DOHH2 (cell line): ENCODE data around the gene SLC5A6.

Source experiments
- H3F3A ChIP-seq: fragments of 200-600 bp; sonication (generic), shearing (Covaris generic); 2 replicates; pipeline ENCODE4 v1.6.0; 2016; ENCODE audit warnings: antibody characterized with exemption, mild to moderate bottlenecking; ENCODE audit not compliant: control insufficient read depth, insufficient read depth
- H3K27ac ChIP-seq: fragments of 200-600 bp; sonication (generic); 2 replicates; pipeline ENCODE4 v1.5.1; 2014; ENCODE audit warnings: low read depth, mild to moderate bottlenecking, low read length, moderate library complexity
- H3K27me3 ChIP-seq: fragments of 200-600 bp; sonication (generic); 2 replicates; pipeline ENCODE4 v1.6.1; 2014; ENCODE audit warnings: mild to moderate bottlenecking, low read length, mixed read lengths; ENCODE audit not compliant: control insufficient read depth
- H3K36me3 ChIP-seq: fragments of 200-600 bp; sonication (generic); 2 replicates; pipeline ENCODE4 v1.6.1; 2014; ENCODE audit warnings: mild to moderate bottlenecking, low read length, moderate library complexity, mixed read lengths; ENCODE audit not compliant: control insufficient read depth
- H3K4me1 ChIP-seq: fragments of 200-600 bp; sonication (generic); 2 replicates; pipeline ENCODE4 v1.6.1; 2014; ENCODE audit warnings: mild to moderate bottlenecking, low read length, mixed read lengths; ENCODE audit not compliant: control insufficient read depth
- H3K4me2 ChIP-seq: fragments of 200-600 bp; sonication (generic); 2 replicates; pipeline ENCODE4 v1.6.0; 2014; ENCODE audit warnings: mild to moderate bottlenecking, low read length, moderate library complexity
- H3K4me3 ChIP-seq: fragments of 200-600 bp; sonication (generic); 2 replicates; pipeline ENCODE4 v1.5.1; 2014; ENCODE audit warnings: mild to moderate bottlenecking, low read length, mixed read lengths
- H3K79me2 ChIP-seq: fragments of 200-600 bp; sonication (generic); 2 replicates; pipeline ENCODE4 v1.6.1; 2014; ENCODE audit warnings: mild to moderate bottlenecking, low read length, mixed read lengths; ENCODE audit not compliant: control insufficient read depth
- H3K9me2 ChIP-seq: fragments of 200-600 bp; sonication (generic); replicated peaks from 2 replicates; pipeline ENCODE4 v1.6.1; 2014; ENCODE audit warnings: mild to moderate bottlenecking, low read length, mixed read lengths; ENCODE audit not compliant: control insufficient read depth
- H3K9me3 ChIP-seq: fragments of 200-600 bp; sonication (generic); 2 replicates; pipeline ENCODE4 v1.6.1; 2014; ENCODE audit warnings: antibody characterized with exemption, low read length, mixed read lengths; ENCODE audit not compliant: control insufficient read depth, insufficient read depth
- H4K20me1 ChIP-seq: fragments of 200-600 bp; sonication (generic); 2 replicates; pipeline ENCODE4 v1.6.0; 2014; ENCODE audit warnings: low read depth, mild to moderate bottlenecking, antibody characterized with exemption, low read length, moderate library complexity; ENCODE audit not compliant: control insufficient read depth, insufficient read depth
- CTCF ChIP-seq: fragments of 200-600 bp; sonication (generic); IDR thresholded peaks from one replicate; pipeline ENCODE4 v1.5.1; 2014; ENCODE audit warnings: antibody characterized with exemption, mild to moderate bottlenecking, low read depth, low read length; ENCODE audit not compliant: poor library complexity, severe bottlenecking
- EZH2phosphoT487 ChIP-seq: fragments of 200-600 bp; sonication (generic); IDR thresholded peaks from 2 replicates; pipeline ENCODE4 v1.6.1; 2017; ENCODE audit warnings: borderline replicate concordance, mild to moderate bottlenecking, antibody characterized with exemption, low read length, moderate library complexity, mixed read lengths

The SLC5A6 gene

DNA sequence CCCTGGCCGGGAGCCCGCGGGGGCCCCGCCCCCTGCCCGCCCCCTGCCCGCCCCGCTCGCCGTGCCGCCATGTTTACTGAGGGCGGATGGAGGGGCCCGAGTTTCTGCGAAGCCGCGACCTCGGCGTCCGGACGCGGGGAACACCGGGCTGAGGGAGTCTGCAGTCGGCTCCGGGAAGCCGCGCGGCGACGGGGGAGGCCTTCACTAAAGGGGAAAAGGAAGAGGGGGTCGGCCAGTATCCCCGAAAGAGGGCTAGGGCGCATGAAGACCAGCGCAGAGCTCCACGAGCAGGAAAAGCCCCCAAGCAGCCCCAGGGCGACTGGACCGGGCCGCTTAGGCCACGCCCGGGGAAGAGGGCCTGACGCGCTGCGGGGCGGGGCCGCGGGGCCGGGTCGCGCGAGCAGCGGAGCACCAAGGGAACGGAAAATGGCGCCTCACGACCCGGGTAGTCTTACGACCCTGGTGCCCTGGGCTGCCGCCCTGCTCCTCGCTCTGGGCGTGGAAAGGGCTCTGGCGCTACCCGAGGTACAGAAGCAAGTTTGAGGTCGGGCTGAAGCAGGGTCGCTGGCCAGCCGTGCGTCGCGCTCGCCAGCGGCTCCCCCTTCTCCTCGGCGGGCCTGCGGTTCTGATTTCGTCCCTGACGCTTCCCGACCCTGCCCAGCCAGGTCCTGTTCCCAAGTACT, at the start of gene SLC5A6, which contains the start of gene ATRAID:
TSS of gene SLC5A6 (minus strand) at position 326 of the 683 bp plus-strand sequence. CDS start 4,618 bp downstream, outside the sequence.
TSS of gene ATRAID (plus strand) at position 99 of the 683 bp plus-strand sequence. CDS start at position 427, 328 bp downstream.
- Histone ChIP-seq H3F3A (peaks cover 13% of the 10 kb centered on the region), H3K4me2 (peak within 1 kb of the TSS; percentile 75), H3K79me2 (peaks cover 44% of the 10 kb centered on the region), H3K27ac (peak within 1 kb of the TSS; percentile 79), H3K4me1 (peaks cover 44% of the 10 kb centered on the region), H3K4me3 (peak within 1 kb of the TSS; percentile 79), H3K36me3 (peaks cover 77% of the 10 kb centered on the region), H3K9me2 (no peaks in the 10 kb centered on the region), H4K20me1 (no peaks in the 10 kb centered on the region), H3K9me3 (no peaks in the 10 kb centered on the region), H3K27me3 (no peaks in the 10 kb centered on the region)
- no peak for TF ChIP-seq EZH2phosphoT487
- TF ChIP-seq CTCF, result no peak

DNA sequence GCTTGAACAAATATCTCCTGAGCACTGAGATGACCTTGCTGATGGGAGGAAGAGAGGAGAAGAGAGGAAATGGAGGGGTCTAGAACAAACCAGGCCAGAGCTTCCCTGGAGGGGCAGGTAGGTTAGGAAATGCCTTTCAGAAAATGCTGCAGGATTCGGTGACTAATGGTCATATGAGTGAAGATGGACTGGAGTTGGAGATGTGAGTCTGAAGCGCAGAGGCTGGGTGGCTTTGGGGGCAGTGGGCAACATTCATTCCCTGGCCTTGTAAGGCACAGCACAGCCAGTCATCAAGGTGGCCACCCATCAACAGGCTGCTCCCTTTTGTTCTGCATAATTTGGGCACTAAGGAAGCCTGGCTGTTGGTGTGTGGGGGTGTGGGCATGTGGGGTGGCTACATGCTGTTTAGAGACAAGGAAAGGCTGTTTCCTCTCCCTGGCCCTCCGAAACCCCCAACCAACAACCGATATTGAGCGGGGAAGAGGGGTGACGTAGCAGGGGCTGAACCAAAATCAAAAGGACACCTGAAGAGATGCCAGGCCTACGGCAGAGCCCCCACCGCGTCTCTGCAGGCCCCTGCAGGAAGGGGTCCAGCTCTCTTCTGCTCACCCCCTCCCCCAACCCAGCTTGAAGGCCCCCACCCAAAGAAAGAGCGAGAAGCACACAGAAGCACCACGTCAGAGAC, 49.3 kb upstream of the SLC5A6 start:
- no peaks in the 10 kb centered on the region for H3K79me2 ChIP-seq
- H3F3A ChIP-seq, result no peaks in the 10 kb centered on the region
- H3K36me3 ChIP-seq, result no peaks in the 10 kb centered on the region
- H3K4me3 ChIP-seq, result no peak overlapping the region
- no peaks in the 10 kb centered on the region for H3K9me3 ChIP-seq
- H4K20me1 ChIP-seq, result no peaks in the 10 kb centered on the region
- no peak overlapping the region for H3K27ac ChIP-seq
- TF ChIP-seq CTCF, result no peak
- TF ChIP-seq EZH2phosphoT487, result no peak
- H3K4me1 ChIP-seq, result peaks cover 33% of the 10 kb centered on the region
- H3K4me2 ChIP-seq, result no peak overlapping the region
- peaks cover 69% of the 10 kb centered on the region for H3K27me3 ChIP-seq
- H3K9me2 ChIP-seq, result no peaks in the 10 kb centered on the region

GRCh38 chr2:27258051-27258450, 46.0 kb upstream of the SLC5A6 start:
- no peak for TF ChIP-seq EZH2phosphoT487
- no peak for TF ChIP-seq CTCF

More at GRCh38 chr2:27258051-27258450, 46.0 kb upstream of the SLC5A6 start:
- H3K4me3 ChIP-seq, result no peak overlapping the region
- no peaks in the 10 kb centered on the region for H3F3A ChIP-seq
- H3K4me2 ChIP-seq, result no peak overlapping the region
- peaks cover 9% of the 10 kb centered on the region for H3K4me1 ChIP-seq
- H3K36me3 ChIP-seq, result no peaks in the 10 kb centered on the region
- H3K9me3 ChIP-seq, result no peaks in the 10 kb centered on the region
- H3K27me3 ChIP-seq, result peaks cover 41% of the 10 kb centered on the region
- H4K20me1 ChIP-seq, result no peaks in the 10 kb centered on the region
- H3K27ac ChIP-seq, result no peak overlapping the region
- H3K9me2 ChIP-seq, result no peaks in the 10 kb centered on the region
- H3K79me2 ChIP-seq, result no peaks in the 10 kb centered on the region
